GM23338 (cell line): ENCODE measurements around the gene XRCC4. TPM values are rescaled to one million over a fixed set of nuclear protein-coding genes. Genes with fewer than 3 reads are reported as not detected.
"Not testable (repeated sequence)": the region's sequence is repeated elsewhere in the genome, so short reads cannot be mapped to it uniquely, and the experiment has no call there.

ENCODE experiments used
- ATAC-seq: fragments of 200-7000 bp; cut with Tn5 transposase; 3 replicates; pipeline ENCODE4 v1.9.1; 2020
- DNase-seq: peaks from one replicate; pipeline ENCODE4 v3.0.0-alpha.2; 2015; ENCODE audit warnings: low spot score
- H2AFZ ChIP-seq: fragments of 200-600 bp; sonication (generic); 2 replicates; pipeline ENCODE4 v1.8.0; 2016; ENCODE audit warnings: antibody characterized with exemption, mild to moderate bottlenecking, moderate library complexity
- H3F3A ChIP-seq: fragments of 200-600 bp; sonication (generic); replicated peaks from 2 replicates; pipeline ENCODE4 v1.8.0; 2017; ENCODE audit warnings: antibody characterized with exemption, mixed run types, low read depth
- H3K27ac ChIP-seq: fragments of 200-600 bp; sonication (generic); 2 replicates; pipeline ENCODE4 v1.6.1; 2016; ENCODE audit warnings: low read depth
- H3K27me3 ChIP-seq: fragments of 200-600 bp; sonication (generic); 2 replicates; pipeline ENCODE4 v1.8.0; 2016; ENCODE audit warnings: mild to moderate bottlenecking, mixed run types, moderate library complexity; ENCODE audit not compliant: insufficient read depth
- H3K36me3 ChIP-seq: fragments of 200-600 bp; sonication (generic); 2 replicates; pipeline ENCODE4 v1.8.0; 2016; ENCODE audit warnings: mild to moderate bottlenecking; ENCODE audit not compliant: insufficient read depth
- H3K4me1 ChIP-seq: fragments of 200-600 bp; sonication (generic); 2 replicates; pipeline ENCODE4 v1.8.0; 2016; ENCODE audit warnings: mild to moderate bottlenecking, moderate library complexity; ENCODE audit not compliant: insufficient read depth
- H3K4me2 ChIP-seq: fragments of 200-600 bp; sonication (generic); 2 replicates; pipeline ENCODE4 v1.7.1; 2017; ENCODE audit warnings: mixed run types
- H3K4me3 ChIP-seq: fragments of 200-600 bp; sonication (generic); 2 replicates; pipeline ENCODE4 v1.6.1; 2016; ENCODE audit warnings: mixed run types
- H3K79me2 ChIP-seq: fragments of 200-600 bp; sonication (generic); replicated peaks from 2 replicates; pipeline ENCODE4 v1.8.0; 2017; ENCODE audit warnings: mild to moderate bottlenecking; ENCODE audit not compliant: insufficient read depth
- H3K9me2 ChIP-seq: fragments of 200-600 bp; sonication (generic); 2 replicates; pipeline ENCODE4 v1.8.0; 2017; ENCODE audit not compliant: insufficient read depth
- H4K20me1 ChIP-seq: fragments of 200-600 bp; sonication (generic); replicated peaks from 2 replicates; pipeline ENCODE4 v1.8.0; 2017; ENCODE audit warnings: mild to moderate bottlenecking; ENCODE audit not compliant: insufficient read depth
- H3K27ac Mint-ChIP-seq: 2 replicates; pipeline ENCODE4 v1.8.0; 2020; ENCODE audit warnings: inconsistent platforms, mild to moderate bottlenecking, moderate library complexity, mixed read lengths
- H3K27me3 Mint-ChIP-seq: 3 replicates; pipeline ENCODE4 v1.8.0; 2022; ENCODE audit warnings: low read depth, mild to moderate bottlenecking, moderate library complexity, mixed read lengths, inconsistent platforms; ENCODE audit not compliant: insufficient read depth, poor library complexity
- H3K36me3 Mint-ChIP-seq: 3 replicates; pipeline ENCODE4 v1.8.0; 2021; ENCODE audit warnings: low read depth, mild to moderate bottlenecking, inconsistent platforms, moderate library complexity, mixed read lengths
- H3K4me1 Mint-ChIP-seq: 3 replicates; pipeline ENCODE4 v1.8.0; 2020; ENCODE audit warnings: mild to moderate bottlenecking, inconsistent platforms, mixed read lengths
- H3K4me3 Mint-ChIP-seq: 3 replicates; pipeline ENCODE4 v1.8.0; 2021; ENCODE audit warnings: moderate library complexity, mild to moderate bottlenecking, inconsistent platforms, mixed read lengths
- H3K9me3 Mint-ChIP-seq: 3 replicates; pipeline ENCODE4 v1.8.0; 2020; ENCODE audit warnings: moderate library complexity, mild to moderate bottlenecking, inconsistent platforms, mixed read lengths
- CREB1 ChIP-seq: fragments of 250-450 bp; sonication (Bioruptor Pico); IDR thresholded peaks from 2 replicates; pipeline ENCODE4 v1.5.0; 2020; ENCODE audit warnings: low read depth, mild to moderate bottlenecking, moderate library complexity
- POLR2AphosphoS5 ChIP-seq: IDR thresholded peaks from 2 replicates; pipeline ENCODE4 v1.6.1; 2016; ENCODE audit warnings: antibody characterized with exemption, low read depth
- ZNF462 ChIP-seq: fragments of 250-450 bp; sonication (Bioruptor Pico); IDR thresholded peaks from 2 replicates; pipeline ENCODE4 v1.5.0; 2020; ENCODE audit warnings: mild to moderate bottlenecking, moderate library complexity
- polyA plus RNA-seq: library from polyadenylated mRNA; unstranded; fragments of >200 nt; fragmentation: Nextera tagmentation; extraction: Ambion mirVana; gene quantifications from 2 replicates; pipeline ENCODE4 v1.2.1, GENCODE V29; 2016
- total RNA-seq: library from RNA; depleted of rRNA; stranded (reverse); fragments of >200 nt; shearing (Covaris generic); gene quantifications from 2 replicates; pipeline ENCODE4 v1.2.3, GENCODE V29; 2014

Gene XRCC4
- total and polyA plus RNA-seq, 2 experiments from 2014 or later, result 11.5 to 22.4 TPM

- Histone ChIP-seq H3K4me2 (no peak overlapping the region), H3K9me2 (no peaks in the 10 kb centered on the region), H3K27me3 (no peaks in the 10 kb centered on the region), H3K4me3 (no peak overlapping the region), H3K4me1 (peaks cover 34% of the 10 kb centered on the region), H3K27ac (no peak overlapping the region), H3K79me2 (peaks cover 100% of the 10 kb centered on the region), H3K36me3 (0 out of 2 replicates have a peak, but pooled peaks cover 5% of the 10 kb centered on the region), H2AFZ (no peak overlapping the region), H3F3A (no peaks in the 10 kb centered on the region), H4K20me1 (peaks cover 17% of the 10 kb centered on the region)
- Mint-ChIP-seq H3K27ac (peak overlapping the region; percentile 95), H3K36me3 (peaks cover 10% of the 10 kb centered on the region; the same call in 2 of the 3 replicates), H3K9me3 (no peaks in the 10 kb centered on the region), H3K4me3 (peak overlapping the region; percentile 26; the same call in 1 of the 3 replicates), H3K27me3 (peaks cover 2% of the 10 kb centered on the region), H3K4me1 (peaks cover 50% of the 10 kb centered on the region)
- DNase-seq, result peak; percentile 53
- peak; percentile 94 for ATAC-seq
- TF ChIP-seq POLR2AphosphoS5 (no peak), ZNF462 (CRISPR knock-in tag) (0 out of 2 replicates have a peak, but pooled peaks have one; percentile 27), CREB1 (CRISPR knock-in tag) (0 out of 2 replicates have a peak, but pooled peaks have one; percentile 31)
These were observed 10.7 kb upstream of the XRCC4 start for GRCh38 chr5:83066548-83067110.

- H3F3A ChIP-seq, H2AFZ ChIP-seq, H3K36me3 Mint-ChIP-seq, H3K4me3 Mint-ChIP-seq, H3K27ac Mint-ChIP-seq, H3K27me3 Mint-ChIP-seq, H3K9me2 ChIP-seq, H3K9me3 Mint-ChIP-seq, H3K27ac ChIP-seq, H3K27me3 ChIP-seq, H3K4me3 ChIP-seq, H3K4me2 ChIP-seq, DNase-seq, H3K36me3 ChIP-seq, ATAC-seq: not testable (repeated sequence)
- H4K20me1 ChIP-seq, result peaks cover 24% of the 10 kb centered on the region
- peaks cover 100% of the 10 kb centered on the region for H3K79me2 ChIP-seq
- peaks cover 41% of the 10 kb centered on the region for H3K4me1 ChIP-seq
- peaks cover 56% of the 10 kb centered on the region for H3K4me1 Mint-ChIP-seq
These were observed 10.0 kb upstream of the XRCC4 start for GRCh38 chr5:83067377-83067776.
